NCI-H1930 (cell line): ENCODE measurements around the gene PRKG1.
"Not testable (repeated sequence)": the region's sequence is repeated elsewhere in the genome, so short reads cannot be mapped to it uniquely, and the experiment has no call there.

Experiments used
- DNase-seq, 2 experiments: peaks; one replicate each; lab custom pipeline; 2025; lab: John Stamatoyannopoulos, UW

Gene PRKG1

DNA sequence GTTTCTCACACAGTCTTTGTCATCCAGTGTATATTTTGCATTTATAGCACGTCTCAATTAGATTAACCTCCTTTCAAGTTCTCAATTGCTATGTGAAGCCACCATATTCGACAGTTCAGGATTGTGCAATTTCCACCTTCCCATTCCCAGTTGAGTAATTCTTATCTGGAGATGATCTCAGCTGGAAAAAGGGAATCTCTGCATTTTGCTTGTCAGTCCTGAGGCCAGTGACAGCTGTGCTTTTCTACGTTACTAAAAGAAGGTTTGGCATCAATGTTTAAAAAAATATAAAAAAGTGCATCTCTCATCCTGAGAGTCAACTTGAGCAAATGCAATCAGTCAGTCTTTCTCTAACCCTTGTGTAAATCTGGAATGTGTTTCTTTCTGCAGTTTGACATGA is 247.7 kb downstream of the PRKG1 start:
- DNase-seq = no peak

DNA sequence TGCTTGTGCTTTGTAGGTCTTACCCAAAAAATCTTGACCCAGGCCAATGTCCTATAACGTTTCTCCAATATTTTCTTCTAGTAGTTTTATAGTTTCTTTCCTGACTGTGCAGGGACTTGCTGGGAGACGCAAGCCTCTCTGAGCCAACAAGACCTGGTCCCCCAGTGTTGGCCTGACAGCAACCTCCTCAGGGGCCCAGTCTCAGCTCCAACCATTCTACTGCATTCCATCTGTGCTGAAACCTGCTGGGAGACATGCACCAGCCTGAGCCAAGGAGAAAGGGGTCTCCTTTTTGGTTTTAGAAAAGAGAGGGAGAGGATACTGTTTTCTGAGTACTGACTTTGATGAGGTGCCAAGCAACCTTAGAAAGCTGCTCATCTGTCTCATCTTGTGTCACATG is 251.4 kb downstream of the PRKG1 start:
- DNase-seq = no peak

DNA sequence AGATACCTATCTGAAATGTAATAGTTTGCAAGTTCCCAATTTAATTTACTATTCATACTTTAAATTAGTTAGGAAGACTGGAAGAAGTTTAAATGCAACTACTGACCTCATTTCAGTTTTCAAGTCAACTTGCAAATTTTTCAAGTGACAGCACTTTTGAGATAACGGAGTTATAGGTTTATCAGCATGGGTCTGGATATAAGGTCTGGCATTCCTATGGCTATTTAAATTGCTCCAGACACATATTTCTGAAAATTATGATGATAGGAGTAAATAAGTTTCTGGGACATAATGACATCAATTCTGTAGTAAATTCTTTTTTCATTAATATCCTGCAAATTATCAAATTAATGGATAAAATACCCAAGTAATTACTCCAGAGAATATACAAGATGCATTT is 251.9 kb downstream of the PRKG1 start:
- no peak for DNase-seq

DNA sequence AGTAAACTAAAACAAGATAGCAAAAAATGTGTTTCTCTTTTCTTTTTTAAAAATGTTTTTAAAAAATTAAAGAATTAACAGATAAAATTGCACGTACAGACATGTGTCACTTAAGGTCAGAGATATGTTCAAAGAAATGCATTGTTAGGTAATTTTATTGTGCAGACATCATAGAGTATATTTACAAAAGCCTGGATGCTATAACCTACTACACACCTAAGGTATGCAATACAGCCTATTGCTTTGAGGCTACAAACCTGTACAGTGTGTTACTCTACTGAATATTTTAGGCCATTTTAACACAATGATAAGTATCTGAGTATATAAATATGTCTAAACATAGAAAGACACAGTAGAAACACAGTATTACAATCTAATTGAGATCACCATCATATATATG is 253.1 kb downstream of the PRKG1 start:
- no peak for DNase-seq

DNA sequence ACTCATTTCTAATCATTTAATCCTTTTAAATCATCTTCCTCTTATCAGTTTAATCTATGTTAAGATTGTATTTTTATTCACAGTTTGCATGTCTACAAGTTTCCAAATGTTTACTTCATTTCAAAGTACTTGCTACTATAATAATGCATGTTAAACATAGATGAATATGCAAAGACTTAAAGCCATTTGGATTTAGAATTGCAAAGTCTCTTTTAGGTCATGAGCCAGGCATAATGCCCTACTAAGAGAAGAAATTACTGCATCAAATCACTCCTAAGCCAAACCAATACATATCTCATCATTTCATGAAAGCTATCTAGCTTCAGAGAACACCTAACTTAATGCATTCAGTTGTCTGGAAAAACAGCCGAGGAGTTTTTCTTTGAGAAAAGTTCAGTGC is 266.1 kb downstream of the PRKG1 start:
- no peak for DNase-seq

DNA sequence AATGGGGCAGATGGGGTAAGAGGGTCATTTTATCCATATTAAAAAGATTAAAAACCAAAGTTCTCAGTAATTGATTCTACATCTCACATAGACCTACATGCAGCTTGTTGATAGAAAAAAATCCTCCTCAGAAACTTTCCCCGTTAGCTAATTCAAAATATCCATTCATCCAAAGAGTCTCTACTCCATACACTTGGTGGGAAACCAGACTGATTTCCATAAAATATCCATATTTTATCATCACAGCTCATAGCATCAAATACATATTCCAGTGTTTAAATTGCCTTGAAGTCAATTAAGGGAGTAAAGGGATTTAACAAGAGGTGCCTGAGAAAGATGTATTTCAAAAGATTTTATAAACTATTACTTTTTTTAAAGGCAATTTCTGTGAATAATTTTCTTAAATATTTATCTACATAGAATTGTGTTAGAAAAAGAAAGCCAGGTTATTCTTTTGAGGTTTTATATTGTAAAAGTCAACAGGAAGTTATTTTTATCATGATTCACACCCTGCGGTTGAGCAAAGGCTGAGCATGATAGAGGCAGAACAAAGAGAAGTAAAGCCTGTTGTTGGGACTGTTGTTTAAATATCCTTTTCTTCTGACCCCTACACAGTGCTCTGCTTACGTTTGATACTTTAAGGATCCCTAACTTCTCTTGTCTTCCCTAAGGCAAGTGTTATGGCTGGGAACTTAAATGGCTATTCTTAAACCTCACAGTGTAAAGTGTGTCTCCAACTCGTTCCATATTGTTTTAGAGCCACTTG is 266.7 kb downstream of the PRKG1 start:
- DNase-seq = no peak

DNA sequence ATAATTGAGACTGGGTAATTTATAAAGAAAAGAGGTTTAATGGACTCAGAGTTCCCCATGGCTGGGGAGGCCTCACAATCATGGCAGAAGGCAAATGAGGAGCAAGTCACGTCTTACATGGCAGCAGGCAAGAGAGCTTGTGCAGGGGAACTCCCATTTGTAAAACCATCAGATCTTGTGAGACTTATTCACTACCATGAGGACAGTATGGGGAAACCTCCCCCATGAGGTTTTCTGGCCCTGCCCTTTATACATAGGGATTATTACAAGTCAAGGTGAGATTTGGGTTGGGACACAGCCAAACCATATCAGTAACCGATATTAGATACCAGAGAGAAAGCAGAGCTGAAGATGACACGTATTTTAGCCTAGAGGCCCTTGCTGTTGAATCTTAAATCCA is 267.5 kb downstream of the PRKG1 start:
- not testable (repeated sequence) for DNase-seq

DNA sequence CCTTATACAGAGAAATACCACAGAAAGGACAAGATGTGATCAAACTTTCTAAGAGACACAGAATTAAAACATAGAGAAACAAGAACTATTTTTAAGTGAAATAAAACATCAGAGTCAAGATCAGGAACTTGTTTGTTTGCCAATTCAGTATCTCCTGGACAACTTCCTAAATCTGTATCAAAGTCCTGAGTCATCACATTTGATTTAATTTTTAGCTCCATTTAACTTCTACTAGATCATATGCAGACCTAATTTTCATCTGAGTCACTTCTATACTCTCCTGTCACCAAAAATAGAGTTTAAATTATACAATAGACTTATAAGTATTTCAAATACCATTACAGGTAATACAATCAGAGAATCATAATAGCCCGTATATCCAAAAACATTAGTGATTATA is 268.1 kb downstream of the PRKG1 start:
- DNase-seq = no peak

DNA sequence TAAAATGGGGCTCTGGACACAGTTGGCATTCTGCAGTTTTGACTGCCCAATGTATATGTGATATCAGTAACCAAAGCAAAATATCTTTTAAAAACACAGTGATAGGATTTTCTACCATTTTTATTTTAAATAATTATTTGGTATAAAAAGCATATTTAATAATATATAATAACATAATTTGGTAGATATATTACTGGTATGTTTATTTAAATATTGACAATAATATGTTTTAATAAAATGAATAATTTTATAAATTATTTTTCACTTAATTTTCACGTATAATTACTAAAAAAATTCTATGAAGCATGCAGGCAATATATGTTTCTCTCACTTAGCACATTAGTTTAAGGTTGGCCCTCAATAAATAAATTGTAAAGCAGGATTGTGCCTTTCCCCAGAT is 269.1 kb downstream of the PRKG1 start:
- no peak for DNase-seq

DNA sequence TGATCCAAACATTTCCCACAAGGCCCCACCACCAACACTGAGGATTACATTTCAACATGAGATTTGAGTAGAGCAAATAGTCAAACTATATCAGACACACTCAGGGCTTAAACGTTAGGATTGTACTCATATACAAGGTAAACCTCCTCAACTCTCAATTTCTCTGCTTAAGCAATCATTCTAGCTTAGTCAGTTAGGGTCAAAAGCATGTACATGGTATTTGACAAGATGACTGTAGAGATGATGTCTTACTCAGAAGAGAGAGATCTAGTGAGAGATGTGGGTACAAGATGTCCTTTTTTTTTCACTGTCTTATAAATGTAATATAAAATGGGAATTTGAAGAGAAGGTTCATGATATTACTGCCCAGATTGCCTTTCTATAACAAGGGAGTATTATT is 270.1 kb downstream of the PRKG1 start:
- no peak for DNase-seq

DNA sequence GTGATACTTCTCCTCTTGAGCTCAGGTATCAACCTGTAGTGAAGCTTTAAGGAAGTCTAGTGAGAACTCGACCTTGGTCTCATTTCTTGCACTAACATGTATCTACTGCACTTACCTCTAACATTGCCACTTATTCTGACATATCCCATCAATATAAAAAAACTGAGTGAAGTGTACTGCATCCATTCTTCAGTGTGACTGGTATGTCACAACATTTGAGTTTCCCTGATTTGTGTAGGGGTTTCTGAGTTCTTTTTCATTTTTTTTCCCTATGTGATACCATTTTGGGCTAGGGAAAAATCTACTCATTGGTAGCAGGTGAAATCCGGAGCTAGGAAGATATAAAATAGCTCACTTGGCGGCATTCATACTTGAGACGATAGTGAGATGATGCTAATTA is 274.3 kb downstream of the PRKG1 start:
- DNase-seq = no peak

DNA sequence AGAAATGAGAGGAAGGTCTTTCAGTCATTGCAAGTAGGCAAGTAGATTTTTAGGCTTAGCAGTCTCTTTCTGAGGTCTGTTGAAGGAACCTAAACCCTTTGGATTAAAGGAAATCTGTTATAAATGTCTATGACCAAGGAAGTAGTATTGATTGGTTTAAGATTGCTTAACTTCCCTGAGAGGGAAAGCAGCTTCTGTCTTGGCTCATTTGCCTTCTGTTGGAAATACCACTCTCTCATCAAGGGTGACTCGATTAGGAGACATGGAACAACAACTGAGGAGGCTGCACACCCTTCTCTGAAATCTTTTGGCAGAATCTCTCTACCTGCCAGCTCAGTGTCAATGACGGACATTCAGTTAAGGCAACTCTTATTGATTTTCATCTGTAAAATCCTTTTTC is 282.9 kb downstream of the PRKG1 start:
- DNase-seq = no peak

DNA sequence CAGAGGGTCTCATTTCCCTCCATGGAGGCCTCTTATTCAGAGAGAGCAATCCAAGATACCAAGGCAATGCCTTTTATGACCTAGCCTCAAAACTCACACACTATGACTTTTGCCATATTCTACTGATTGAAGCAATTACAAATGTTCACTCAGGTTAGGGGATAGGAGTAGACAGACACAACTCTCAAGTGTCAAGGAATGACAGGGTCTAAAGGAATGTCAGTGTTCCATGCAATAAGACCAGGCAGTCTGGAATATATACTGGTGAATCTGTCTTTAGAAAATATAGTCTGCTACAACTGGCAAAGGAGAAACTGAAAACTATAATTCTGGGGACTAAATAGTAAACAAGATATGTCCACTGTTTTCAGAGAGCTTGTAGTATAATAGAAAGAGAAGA is 283.9 kb downstream of the PRKG1 start:
- no peak for DNase-seq

DNA sequence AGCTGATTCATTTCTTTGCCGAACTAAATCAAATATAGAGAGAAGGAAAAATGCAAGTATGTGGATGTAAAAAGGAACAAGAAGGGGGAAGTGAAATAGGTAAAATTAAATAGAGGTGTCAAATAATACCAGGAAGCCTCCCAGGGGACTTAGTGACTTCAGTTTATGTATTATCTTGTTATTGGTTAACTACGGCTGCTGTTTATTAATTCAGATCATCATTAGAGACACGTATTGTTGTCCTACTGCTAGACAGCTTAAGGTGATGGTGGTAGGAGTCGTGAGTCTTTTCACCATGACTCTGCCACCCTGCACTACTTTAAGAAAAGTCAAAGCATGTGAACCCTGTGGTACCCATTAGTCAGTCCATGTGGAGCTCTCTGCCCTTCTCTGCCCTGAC is 289.1 kb downstream of the PRKG1 start:
- no peak for DNase-seq

DNA sequence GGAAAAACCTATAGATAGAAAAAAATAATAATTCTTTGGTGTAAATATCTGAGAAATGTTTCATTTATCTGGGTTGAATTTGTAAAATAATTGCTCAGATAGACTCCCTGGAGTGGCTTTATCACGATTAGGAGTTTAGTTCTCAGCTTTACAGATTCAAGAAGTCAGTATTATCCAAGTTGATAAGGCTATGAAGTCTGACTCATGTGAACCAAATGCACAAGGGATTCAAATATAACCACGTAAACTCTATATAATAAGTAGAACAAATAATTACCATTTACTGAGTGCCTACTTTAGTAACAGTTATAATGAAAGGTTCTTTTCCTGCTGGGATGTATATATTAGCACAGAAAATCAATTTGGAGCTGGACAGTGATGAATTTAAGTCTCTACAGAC is 290.4 kb downstream of the PRKG1 start:
- DNase-seq = no peak

DNA sequence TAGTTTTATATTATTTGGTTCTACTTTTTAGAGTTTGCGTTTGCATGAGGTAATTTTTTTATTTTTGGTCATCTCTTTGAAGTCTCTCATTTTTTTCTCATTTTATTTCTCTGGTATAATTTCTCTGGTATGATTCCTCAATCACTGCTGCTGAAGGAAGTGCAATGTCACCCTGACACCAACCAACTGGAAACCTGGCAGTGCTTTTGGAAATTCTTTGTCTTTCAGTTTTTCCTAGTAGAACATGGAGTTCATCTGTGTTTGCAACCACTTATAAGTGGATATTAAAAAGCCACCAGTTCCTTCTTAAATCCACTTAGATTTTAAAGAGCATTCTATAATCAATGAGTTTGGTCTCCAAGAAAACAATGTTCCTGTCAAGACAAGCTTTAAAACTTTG is 291.8 kb downstream of the PRKG1 start:
- no peak for DNase-seq

DNA sequence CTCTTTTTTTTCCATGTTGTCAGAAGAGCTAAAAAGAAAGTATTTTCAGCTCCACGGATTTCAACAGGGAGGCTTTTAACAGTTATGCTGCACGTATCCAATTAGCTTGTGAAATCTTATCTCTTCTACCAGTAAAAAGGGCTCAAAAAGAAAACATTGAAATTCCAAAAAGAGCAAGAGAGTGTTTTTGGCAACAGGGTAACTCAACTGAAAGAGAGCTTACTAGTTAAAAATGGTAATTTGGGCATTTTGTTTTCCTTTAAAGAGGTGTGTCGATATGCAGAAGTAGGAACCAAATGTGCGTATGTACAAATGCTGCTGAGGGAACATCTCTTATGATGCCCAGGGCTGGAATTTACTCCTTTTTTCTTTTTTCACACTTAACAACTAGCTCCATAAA is 292.8 kb downstream of the PRKG1 start:
- no peak for DNase-seq

DNA sequence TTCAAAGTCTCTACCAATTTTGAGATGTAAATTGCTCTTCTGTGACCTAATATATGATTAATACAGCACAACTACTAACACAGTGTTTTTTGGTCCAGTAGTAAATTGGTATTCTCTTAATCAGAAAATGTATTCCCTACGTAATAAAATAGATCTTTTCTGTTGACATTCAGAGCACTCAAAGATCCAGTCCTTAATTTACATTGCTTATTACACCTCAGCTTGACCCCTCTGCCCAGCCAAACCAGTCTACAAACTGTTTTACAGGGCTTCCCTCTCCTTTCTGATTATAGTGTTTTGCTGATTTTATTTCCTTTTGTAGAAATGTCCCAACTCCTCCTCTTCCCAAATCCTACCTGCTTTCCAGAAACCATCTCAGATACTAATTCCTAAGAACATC is 293.4 kb downstream of the PRKG1 start:
- DNase-seq = no peak

DNA sequence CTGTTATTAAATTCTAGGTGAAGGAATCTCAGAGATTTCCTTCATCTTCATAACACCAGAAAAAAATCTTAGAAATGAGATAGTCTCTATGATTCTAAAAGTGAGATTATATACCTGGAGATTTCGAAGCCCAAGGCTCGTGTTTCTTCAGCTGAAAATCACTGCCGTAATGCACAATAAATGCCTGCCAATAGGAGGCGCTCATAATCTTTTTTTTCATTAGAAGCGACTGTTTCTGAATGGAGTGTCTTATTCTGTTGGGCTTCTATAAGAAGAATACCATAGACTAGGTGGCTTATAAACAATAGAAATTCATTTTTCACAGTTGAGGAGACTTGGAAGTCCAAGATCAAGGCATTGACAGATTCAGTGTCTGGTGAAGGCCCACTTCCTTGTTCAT is 294.7 kb downstream of the PRKG1 start:
- DNase-seq = no peak

DNA sequence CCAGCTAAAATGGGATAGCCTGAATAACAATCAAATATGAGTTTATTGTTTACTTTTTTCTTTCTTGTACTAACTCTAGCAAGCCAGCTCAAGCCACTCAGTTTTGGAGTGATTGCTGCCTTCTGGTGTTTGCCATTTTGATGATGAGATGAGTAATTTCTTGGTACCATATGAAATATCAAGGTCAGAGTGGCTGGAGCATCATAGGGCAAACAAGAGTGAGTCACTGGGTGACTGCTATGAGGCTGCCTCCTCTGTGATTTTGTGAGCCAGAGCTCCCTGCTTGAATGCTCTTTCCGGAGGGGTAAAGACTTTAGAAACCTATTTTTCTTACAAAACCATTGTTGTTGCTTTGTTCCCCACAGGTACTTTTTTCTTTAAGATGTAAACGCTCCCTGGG is 295.6 kb downstream of the PRKG1 start:
- no peak for DNase-seq

DNA sequence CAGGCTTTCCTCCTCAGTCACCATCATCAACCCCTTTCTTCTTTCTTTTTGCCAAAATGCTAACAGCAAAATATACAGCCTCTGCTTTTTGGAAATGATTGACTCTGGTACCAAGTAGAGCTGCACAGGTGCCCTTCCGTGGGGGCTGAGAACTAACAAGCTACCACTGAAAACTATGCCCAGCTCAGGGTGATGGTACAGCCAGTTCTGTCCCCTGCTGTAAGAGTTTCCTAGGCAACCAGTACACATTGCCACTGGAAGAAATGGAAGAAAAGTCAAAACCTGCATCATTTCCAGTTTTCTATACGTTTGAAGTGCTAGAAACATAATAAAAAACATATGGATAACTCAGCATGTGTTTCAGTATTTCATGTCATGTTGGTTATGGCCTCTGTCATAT is 297.5 kb downstream of the PRKG1 start:
- DNase-seq = no peak

DNA sequence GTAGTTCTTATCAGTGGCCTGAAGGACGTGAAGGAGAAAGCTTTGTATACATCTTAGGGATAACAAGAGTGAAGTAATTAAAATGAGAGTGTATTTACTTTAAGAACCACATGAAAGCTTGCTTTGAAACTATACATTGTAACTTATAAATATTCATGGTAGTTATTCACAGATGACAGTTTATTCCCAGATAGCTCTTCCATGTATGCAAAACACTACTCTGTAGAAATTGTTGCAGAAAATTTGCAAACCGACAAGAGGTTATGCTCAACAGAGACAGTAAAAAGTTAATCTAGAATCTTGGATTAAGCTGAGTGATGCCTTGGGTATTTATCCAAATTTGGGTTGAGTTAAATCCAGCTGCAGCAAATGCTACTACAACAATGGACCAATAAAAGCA is 301.5 kb downstream of the PRKG1 start:
- no peak for DNase-seq

DNA sequence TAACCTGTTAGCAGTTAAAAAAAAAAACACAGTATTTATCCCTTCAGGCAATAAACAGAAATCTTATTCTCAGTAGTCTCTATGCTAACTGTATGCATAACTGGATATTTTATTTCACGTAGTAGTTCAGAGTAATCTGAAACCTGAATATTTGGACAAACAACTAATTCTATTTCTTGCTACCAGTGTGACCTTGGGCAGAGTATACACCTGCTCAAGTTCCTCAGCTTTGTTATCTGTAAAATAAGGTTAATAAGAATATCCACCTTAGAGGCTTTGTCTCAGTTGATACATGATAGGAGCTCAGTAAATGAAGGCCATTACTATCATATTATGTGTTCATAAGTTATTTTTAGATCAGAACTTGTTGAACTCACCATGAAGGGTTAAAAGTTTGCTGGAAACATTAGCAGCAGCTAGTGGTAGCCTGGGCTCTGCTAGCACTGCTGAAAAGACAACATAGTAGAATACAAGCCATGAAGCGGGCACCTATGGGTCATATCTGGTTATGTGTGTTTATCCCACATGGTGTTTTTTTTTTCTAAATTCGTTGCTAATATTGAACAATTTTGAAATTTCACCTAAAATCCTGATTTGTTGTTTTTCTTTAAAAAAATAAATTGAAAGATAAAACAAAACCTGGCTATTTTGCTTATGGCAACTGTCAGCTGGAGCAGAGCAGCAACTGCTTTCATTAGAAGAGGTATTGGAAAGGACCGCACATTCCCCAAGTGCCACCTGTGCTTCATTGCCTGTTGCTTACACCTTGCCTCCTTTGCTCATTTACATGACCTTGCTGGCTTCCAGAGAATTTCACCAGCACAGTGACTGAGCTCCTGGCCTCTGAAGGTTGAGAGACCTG is 303.0 kb downstream of the PRKG1 start:
- no peak for DNase-seq
